GM21367 (cell line): ENCODE measurements around the gene CBX6.
"Not testable (repeated sequence)": the region's sequence is repeated elsewhere in the genome, so short reads cannot be mapped to it uniquely, and the experiment has no call there.

Source experiments
- ATAC-seq: cut with Tn5 transposase; IDR thresholded peaks from one replicate; pipeline ENCODE4 v1.9.1; 2021; ENCODE audit not compliant: unreplicated experiment

CBX6 gene

DNA sequence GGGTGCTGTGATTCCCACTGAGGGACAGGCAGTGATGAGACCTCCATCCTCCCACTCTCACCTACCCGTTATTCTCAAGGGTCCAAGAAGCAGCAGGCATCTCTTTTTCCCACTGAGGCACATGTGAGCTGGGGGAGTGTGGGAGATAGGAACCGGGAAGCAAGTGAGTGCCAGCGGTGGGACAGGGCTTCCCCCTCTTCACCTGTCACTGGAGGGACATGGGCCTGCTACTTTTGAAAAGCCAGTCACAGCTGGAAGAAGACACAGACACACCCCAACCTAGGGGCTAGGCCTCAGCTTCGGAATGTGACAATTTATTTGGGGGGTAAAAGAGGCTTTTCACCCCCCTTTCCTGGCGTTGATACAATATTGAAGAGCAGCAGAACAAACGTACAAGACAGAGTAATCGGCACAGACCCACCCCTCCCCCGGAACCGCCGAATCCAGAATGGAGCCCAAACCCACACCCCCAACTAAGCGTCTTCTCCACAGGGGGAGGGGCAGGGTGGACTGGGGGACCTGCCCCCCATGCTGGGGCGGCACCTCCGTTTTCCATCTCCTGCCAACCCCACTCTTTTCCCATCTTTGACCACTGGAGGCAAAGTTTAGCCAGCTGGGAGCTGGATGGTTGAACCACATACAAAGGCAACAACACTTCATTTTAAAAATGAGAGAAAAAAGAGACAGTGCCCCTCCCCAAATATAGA, 10.7 kb downstream of the CBX6 start:
- no peak for ATAC-seq

- ATAC-seq, result no peak
Observed at GRCh38 chr22:38860283-38861169, 11.5 kb downstream of the CBX6 start.

DNA sequence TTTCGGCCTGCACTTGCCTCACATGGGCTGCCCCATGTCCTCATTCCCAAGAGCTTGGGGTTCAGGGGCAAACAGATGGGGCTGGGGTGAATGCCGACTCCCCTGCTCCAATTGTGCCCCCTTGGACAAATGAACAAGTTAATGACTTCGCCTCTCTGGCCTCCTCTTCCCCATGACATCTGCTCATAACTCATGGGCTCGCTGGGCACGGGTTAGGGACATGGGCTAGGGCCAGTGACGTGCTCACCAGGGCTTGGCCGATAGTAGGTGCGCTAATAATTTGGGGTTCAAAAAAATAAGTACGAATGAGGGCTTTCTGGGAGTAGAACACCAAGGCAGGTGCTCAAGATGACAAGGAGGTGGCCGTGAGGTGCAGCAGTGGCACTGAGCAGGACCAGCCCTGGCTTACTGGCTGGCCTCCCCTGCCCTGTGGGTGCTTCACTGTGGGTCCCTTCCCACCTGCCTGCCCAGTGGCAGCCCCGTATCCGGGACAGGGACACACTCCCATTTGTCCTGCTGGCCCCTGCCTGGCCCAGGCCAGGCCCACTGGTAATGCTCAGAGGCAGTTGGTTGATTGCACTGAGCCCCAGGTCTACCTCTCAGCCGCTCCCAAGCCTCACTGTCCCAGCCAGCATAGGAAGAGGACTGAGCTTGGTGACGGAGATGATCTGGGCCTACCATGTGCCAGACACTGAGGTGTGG, 12.3 kb downstream of the CBX6 start:
- ATAC-seq, result no peak

GRCh38 chr22:38858492-38858891, 13.5 kb downstream of the CBX6 start:
- ATAC-seq, result no peak

DNA sequence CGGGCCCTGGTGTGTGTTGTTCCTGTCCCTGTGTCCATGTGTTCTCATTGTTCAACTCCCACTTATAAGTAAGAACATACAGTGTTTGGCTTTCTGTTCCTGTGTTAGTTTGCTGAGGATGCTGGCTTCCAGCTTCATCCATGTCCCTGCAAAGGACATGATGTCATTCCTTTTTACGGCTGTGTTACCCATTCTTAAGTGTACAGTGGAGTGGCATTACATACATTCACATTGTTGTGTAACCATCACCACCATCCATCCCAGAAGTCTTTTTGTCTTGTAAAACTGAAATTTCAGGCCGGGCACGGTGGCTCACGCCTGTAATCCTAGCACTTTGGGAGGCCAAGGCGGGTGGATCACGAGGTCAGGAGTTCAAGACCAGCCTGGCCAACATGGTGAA, 17.5 kb downstream of the CBX6 start:
- not testable (repeated sequence) for ATAC-seq

DNA sequence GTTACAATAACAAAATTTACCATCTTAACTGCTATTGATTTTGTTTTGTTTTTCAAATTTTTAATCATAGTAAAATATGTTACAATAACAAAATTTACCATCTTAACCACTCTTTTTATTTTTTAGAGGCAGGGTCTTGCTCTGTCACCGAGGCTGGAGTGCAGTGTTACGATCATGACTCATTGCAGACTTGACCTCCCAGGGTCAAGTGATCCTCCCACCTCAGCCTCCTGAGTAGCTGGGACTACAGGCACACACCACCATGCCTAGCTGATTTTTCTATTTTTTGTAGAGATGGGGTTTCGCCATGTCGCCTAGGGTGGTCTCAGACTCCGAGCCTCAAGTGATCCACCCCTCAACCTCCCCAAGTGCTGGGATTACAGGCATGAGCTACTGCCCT, 18.1 kb downstream of the CBX6 start:
- not testable (repeated sequence) for ATAC-seq

- ATAC-seq, result no peak
Observed at GRCh38 chr22:38853196-38853651, 18.8 kb downstream of the CBX6 start.

- no peak for ATAC-seq
Observed at GRCh38 chr22:38852522-38852921, 19.5 kb downstream of the CBX6 start.

DNA sequence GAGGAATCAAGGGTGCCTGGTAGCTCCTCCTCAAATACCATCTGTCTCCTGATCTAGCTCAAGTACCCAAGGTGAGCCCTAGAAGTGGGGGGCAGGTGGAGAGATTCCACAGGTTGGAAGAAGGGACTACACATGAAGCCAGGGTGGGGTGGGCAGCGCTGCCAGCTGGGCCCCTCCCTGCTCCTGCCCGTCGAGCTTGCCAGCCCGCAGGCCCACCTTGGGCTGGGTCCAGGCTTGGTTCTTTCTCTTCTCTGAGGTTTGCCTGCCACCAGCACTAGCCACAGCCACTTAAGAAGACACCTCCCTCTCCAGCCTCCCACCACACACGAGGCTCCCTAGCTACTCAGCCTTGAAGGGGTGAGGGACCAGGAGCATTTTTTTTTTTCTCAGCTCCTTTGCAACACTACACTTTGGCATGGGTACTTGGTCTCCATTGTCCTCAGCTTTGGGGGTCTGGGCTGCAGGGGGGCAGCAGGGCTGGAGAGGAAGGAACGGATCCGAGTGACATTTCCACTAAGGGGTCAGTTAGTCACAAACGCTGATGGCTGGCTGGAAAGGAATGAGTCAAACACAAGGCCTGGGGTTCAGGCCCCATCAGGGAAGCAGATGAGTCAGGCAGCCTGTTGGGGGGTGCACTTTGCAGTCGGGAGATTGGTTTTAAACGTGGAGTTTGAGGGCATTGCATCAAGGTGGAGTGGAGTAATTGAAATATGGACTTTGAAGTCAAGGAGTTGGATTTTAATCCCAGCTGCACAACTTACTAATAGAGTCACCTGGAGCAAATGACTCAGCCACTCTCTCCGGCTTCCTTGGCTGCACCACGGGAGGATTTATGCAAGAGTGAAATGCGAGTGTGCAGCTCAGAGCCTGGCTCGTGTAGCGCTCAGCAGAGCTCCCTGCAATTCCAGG, 20.8 kb downstream of the CBX6 start:
- ATAC-seq, result no peak

GRCh38 chr22:38850399-38850798, 21.6 kb downstream of the CBX6 start:
- no peak for ATAC-seq

DNA sequence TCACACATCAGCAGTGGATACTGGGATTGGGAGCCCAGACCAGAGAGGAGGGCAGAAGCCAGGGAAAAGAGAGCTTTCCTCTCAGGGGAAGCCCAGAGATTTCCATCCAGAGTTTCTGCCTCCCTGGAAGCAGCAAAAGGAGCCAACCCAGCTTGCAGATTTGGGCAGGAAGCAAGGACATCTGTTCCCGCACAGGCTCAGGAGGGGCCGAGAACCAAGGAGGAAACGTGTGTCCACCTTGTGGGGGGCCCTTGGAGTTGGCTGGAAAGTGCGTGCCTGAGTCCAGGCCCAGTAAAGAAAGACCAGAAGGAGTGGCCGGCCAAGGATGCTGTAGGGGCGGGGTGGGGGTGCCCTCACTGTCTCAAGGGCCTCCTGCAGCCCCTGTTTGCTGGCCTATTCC, 22.2 kb downstream of the CBX6 start:
- no peak for ATAC-seq

GRCh38 chr22:38846412-38846811, 25.6 kb downstream of the CBX6 start:
- no peak for ATAC-seq

- no peak for ATAC-seq
Observed at GRCh38 chr22:38845004-38845740, 26.8 kb downstream of the CBX6 start.

GRCh38 chr22:38844315-38845003, 27.6 kb downstream of the CBX6 start:
- no peak for ATAC-seq

- ATAC-seq, result no peak
Observed at GRCh38 chr22:38843657-38844314, 28.2 kb downstream of the CBX6 start, which contains the start of gene NPTXR. TSS of gene NPTXR (minus strand) at chr22:38844028.

- no peak for ATAC-seq
Observed at GRCh38 chr22:38843201-38843656, 28.8 kb downstream of the CBX6 start.

DNA sequence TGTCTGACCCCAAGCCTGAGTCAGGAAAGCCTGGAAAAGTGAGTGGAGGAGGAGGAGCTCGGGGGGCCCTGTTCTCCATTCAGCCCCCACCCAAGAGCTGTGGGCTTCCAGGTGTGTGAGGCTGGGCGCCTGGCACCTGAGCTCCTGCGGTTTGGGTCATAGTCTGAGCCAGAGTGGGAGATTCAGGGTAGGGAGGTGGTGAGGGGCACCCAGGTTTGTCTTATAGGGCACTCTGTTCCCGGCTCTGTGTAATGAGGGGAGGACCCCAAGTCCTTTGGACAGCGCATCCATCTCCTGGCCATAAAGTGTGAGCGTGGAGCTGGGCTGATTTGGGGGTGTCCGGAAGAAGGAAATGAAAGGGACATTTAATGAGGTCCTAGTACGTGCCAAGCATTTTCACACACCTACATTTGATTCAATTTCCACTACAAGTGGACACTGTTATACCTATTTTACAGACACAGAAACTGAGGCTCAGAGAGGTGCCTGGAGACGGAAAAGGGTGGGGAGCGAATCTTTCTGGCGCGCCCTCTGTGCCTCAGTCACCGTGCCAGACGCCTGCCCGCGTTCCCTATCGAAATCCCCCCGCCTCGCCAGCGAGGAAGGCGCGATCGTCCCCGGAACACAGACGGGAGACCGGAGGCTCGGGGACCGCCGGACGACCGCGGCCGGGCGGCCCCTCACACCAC, 29.4 kb downstream of the CBX6 start:
- no peak for ATAC-seq

GRCh38 chr22:38841635-38842034, 30.4 kb downstream of the CBX6 start:
- ATAC-seq, result no peak
